Hematopoietic multipotent progenitor cell treated with erythropoietin and hydrocortisone succinate and interleukin-3 and kit ligand, for 4 days (in vitro differentiated cells): ENCODE data around the gene GTF2I.
A peak's percentile ranks its signal among the peaks of the same experiment; 100 is the strongest.
"Not testable (repeated sequence)": the region's sequence is repeated elsewhere in the genome, so short reads cannot be mapped to it uniquely, and the experiment has no call there.

ENCODE experiments used
- DNase-seq: peaks from one replicate; pipeline ENCODE4 v3.0.0-alpha.2; 2015

The GTF2I gene

DNA sequence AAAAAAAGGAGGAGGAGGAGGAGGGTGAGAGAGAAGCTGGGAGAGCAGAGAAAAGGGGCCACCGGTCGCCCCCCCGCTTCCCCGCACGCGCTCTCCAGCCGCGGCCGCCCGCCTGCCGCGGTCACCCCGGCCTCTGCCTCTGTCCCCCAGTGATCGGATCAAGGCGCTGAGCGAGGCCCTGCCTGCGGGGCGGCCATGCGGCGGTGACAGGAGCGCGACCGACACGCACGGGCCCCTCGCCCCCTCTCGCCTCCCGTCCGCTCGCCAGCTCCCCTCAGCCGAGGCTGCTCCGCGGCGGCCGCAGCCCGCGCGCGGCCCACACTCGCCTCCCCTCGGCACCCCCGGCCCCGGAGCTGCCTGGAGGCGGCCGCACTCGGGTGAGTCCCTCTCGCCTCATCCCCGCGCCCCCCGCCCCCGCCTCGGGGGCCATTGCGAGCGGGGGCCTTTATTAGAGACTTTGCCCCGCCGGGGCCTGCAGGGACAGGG lies at the start of gene GTF2I:
GTF2I (plus strand) TSS at position 27 of the 486 bp plus-strand sequence. CDS start 31,411 bp downstream, outside the sequence.
- no peak for DNase-seq

DNA sequence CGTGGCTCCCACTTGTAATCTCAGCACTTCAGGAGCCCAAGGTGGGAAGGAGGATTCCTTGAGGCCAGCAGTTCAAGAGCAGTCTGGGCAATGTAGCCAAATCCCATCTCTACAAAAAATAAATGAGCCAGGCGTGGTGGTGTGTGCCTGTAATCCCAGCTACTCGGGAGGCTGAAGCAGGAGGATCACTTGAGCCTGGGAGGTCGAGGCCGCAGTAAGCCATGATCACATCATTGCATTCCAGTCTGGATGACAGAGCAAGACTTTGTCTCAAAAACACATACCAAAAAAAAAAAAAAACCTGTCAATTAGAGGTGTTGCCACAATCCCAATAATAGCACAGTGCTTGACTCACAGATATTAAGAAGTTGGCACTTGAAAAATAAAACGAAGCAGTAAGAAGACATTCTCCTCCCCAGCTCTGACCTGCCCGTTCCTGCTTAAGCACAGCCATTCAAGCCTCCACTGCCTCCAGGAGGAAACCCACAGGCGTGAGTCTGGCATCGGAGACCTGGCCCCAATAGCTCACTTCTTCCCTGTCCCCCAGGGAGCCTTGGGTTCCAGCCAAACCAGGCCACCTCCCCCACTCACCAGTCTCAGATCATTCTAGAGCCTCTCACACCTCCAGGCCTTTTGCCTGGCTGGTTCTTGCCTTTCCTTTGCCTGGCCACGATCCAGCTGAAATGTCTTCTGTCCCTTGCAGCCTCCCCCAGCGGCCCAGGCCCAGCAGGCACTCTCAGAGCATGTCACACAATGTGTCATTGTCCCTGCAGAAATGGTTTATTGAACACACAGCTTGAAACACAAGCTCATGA lies 45.3 kb upstream of the GTF2I start:
- peak; percentile 29 for DNase-seq

DNA sequence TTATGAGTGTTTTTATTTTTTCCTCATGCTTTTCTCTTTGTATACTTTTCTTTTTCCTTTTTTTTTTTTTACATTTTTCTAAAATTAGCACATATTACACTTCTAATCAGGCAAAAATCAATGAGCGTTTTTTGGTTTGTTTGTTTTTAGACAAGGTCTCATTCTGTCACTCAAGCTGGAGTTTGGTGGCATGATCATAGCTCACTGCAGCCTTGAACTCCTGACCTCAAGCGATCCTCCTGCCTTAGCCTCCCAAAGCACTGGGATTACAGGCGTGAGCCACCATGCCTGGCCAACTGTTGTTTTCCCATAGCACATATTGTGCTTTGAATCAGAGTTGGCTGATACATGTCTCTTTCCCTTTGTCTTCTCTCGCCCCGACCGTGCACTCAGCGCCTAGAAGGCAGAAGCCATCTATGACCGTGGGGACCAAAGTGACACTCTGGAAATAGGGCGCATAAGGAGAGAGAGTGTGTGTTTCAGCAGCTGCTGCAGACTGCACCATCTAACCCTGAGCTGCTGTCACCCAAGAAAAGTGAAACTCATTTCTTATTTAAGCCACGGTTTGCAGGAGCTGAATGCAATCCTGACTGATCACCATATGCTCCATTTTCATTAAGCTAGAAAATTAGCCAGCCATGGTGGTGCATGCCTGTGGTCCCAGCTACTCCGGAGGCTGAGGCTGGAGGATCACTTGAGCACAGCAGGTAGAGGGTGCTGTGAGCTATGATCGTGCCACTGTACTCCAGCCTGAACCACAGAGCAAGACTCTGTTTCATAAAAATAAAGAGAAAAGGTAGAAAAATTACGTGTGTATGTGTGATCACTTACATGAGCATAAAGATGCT lies 41.4 kb upstream of the GTF2I start:
- DNase-seq, result no peak

DNA sequence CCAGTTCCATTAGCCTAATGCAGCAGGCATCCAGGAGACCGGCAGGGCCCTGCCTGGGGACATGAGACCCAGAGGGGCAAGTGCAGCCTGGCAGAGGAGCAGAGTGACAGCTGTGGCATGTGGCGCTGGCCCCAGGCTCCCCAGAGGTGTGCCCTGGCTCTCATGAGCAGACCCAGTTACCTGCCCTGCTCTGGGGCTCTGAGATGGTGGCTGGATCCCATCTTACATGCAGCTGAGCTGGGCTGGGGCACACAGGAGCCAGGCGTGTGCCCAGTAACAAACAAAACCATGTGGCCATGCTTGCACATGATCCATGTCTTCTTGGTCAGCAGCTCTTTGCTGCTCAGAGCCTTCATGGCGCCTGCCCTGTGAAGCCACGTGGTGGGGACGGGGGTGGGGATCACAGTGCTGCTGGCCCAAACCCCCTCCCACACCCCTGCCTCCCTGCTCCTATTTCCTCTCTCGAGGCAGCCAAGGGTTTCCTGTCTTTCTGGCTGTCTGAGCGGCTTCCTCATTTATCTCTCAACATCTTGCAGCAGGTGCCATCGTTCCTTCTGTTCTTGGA lies 40.3 kb upstream of the GTF2I start:
- DNase-seq, result peak; percentile 71

DNA sequence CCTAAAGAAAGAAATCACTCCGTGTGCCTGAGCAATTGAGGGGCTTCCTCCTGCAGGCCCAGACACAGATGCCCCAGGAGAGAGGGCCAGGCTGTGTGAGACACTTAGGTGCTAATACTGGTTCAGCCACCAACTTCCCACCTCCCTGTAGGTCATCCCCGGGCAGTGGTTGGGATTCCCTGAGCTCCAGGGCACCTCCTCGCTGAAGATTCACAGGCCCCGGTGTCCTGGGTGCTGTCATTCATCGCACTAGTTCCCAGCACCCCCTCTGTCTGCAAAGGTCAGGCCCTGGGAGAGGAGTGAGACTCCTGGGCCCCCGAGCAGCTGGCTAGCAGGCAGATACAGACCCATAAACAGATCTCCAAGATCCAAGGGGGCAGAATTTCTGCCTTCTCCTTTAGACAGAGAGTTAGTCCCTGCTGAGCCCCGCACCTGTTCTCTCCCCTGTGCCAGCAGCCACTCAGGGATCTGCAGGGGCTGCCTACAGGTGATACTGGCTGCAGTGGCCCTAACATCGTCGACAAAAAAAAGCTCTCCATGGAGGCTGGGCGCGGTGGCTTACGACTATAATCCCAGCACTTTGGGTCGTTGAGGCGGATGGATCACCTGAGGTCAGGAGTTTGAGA lies 38.2 kb upstream of the GTF2I start:
- no peak for DNase-seq

DNA sequence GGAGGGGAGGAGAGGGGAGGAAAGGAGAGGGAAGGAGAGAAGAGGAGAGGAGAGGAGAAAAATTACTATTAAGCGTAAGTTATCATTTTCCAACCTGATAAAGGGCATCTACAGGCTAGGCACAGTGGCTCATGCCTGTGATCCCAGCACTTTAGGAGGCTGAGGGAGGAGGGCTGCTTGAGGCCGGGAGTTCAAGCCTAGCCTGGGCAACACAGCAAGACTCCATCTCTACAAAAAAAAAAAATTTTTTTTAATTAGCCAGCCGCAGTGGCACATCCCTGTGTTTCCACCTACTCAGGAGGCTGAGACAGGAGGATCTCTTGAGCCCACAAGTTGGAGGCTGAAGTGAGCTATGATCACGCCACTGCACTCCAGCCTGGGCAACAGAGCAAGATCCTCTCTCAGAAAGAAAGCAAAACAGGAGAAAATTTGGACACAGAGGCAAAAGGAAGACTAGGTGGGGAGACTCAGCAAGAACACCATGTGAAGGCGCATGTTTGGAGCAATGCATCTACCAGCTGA lies 35.2 kb upstream of the GTF2I start:
- no peak for DNase-seq

DNA sequence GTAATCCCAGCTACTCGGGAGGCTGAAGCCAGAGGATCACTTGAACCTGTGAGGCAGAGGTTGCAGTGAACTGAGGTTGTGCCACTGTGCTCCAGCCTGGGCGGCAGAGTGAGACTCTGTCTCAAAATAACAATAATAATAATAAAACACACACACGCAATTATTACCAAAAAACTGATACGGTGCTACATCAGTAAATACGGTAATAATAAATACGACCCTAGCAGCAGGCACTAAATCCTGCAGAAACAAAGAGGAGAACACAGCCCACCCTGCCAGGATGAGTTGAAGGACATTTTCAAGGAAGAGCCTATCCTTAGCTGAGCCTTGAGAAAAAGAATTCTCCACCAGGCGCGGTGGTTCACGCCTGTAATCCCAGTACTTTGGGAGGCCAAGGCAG lies 34.4 kb upstream of the GTF2I start:
- DNase-seq, result no peak

DNA sequence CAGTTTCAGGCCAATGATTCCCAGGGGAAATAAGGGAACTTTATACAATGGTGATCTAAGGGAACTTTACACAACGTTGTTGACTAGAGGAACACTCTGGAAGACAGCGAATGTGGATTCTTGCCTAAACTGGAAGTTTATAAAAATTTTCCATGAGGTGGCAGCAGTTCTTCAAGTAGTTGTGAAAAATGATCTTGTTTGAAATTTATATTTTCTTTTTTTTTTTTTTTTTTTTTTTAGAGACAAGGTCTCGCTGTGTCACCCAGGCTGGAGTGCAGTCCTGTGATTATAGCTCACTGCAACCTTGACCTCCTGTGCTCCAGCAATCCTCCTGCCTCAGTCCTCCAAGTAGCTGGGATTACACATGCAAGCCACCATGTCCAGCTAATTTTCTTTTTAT lies 32.1 kb upstream of the GTF2I start:
- DNase-seq, result peak; percentile 73

DNA sequence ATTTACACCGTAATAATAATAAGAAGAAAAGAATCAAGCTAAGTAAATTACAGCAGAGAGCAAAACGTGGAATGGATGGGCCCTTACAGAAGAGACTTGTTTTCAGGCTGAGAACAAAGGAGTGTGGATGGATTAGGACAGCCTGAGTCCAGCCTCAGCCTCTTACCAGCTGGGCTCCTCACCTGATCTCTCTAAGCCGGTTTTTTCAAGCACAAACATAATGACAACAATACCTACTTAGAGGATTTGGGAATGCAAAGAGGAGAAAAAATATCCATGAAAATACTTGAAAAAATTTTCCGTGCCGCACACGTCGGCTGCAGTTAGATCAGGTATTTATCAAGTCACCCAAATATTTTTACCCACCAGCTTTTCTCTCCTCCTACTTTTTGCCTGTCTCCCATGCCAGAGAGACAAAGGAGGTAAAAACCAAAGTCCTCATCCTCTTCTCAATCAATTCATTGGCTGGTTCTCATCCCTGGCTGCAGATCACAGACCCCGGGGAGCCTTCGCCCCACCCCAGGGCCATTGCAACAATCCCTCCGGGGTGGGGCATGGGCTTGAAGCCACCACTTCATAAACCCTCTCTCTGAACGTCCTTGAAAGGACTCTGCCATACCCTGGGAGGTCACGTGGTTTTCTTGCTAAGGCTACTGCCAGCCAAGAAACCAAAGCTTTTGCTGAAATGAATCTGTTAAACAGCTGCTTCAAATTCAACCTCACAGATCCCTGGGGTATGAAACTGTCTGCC lies 29.7 kb upstream of the GTF2I start:
- no peak for DNase-seq

DNA sequence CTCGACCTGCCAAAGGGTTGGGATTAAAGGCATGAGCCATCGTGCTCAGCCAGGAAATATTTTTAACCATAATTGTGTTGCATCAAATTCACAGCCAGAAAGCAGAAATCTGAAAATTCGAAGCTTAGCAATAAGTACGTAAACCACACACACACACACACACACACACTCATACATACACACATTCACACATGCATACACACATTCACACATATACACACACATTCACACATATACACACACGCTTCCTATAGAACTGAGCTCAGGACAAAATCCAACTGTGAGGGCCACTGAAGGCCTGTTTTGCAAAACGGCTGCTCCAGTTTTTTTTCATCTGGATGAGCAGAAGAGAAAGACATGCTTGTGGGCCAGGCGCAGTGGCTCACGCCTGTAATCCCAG lies 25.0 kb upstream of the GTF2I start:
- no peak for DNase-seq

DNA sequence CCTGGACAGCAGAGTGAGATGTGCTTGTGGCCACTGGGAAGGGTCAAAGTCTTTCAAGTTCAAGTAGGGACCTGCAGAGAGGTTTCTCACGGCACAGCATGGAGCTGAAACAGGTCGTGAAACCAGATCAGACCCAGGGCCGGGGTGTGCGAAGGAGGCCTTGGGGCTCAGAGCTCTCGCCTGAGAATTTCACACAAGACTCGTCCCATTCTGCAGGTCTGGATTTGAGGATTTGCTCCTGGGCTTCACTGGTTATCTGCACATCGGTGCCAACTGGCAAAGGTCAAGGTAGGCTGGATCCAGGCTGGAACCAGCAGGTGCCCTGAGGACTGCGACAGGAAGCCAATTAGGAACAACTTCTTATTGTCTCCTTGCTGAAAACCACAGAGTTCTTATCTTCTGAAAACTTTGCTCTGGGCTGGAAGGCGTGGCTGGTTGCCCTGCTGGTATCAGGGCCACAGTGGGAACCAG lies 24.0 kb upstream of the GTF2I start:
- DNase-seq, result peak; percentile 91

DNA sequence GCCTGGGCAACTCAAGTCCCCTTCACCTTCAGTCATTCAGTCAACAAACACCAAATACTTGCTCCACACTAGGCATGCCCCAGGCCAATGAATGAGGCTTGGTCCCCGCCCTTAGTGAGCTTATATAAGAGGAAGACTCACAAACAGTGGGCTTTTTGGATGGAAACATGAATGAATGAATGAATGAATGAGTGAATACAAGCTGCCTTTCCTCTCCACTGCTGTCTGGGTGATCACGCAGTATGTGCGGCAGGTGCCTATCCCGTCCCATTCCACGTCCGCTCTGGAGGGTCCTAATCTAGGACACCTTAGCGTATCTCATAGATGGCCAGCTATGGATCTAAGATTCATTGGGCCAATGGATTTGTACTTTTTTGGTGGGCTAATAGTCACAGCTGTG lies 19.8 kb upstream of the GTF2I start:
- no peak for DNase-seq

DNA sequence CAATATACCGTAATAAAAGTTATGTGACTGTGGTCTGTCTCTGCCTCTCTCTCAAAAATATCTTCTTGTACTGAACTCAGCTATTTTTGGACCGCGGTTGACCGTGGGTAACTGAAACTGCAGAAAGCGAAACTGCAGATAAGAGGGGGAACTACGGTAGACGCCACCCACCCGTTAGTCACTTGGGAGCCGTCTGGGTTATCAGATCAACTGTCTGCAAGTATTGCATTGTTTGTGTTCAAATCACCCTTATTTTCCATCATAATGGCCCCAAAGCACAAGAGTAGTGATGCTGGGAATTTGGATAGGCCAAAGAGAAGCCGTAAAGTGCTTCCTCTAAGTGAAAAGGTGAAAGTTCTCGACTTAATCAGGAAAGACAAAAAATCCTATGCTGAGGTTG lies 7.5 kb upstream of the GTF2I start:
- peak; percentile 91 for DNase-seq

DNA sequence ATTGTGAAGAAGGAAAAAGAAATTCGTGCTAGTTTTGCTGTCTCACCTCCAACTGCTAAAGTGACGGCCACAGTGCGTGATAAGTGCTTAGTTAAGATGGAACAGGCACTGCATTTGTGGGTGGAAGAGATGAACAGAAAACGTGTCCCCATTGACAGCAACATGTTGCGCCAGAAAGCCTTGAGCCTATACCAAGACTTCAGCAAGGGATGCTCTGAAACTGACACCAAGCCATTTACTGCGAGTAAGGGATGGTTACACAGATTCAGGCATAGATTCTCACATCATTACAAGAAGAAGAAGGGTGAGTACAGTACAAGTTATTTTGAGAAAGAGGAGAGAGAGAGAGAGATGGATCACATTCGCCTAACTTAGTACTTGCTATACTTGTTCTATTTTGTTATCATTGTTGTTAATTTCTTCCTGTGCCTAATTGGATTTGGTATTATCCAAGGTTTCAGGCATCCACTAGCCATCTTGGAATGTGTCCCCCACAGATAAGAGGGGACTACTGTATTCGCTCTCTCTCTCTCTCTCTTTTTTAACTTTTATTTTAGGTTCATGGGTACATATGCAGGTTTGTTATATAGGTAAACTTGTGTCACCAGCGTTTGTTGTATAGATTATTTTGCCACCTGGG lies 6.9 kb upstream of the GTF2I start:
- DNase-seq, result peak; percentile 52

DNA sequence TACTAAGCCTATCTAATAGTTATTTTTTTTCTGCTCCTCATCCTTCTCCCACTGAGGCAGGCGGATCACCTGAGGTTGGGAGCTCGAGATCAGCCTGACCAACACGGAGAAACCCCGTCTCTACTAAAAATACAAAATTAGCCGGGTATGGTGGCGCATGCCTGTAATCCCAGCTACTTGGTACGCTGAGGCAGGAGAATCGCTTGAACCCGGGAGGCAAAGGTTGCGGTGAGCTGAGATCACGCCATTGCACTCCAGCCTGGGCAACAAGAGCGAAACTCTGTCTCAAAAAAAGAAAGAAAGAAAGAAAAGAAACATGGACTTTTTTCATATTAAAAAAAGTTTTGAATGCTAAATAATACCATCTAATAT lies 6.4 kb upstream of the GTF2I start:
- not testable (repeated sequence) for DNase-seq

DNA sequence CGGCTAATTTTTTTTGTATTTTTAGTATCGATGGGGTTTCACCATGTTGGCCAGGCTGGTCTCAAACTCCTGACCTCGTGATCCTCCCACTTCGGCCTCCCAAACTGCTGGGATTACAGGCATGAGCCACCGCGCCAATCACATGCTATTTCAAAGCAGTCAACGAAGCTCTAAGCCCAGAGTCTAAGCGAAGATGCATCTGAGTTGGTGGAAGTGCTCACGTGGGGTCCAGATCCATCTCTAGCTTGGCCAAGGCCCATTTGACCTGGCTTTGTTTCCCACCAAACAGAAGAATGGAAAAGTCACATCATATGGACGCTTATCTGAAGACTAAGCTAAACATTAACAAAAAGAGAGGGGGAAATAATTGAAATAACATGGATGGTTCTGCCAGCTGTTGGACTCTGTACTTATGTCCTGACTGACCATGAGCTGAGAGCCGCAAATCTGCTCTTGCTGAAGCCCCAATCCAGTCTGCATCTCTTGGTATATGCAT lies 3.8 kb upstream of the GTF2I start:
- DNase-seq, result no peak

DNA sequence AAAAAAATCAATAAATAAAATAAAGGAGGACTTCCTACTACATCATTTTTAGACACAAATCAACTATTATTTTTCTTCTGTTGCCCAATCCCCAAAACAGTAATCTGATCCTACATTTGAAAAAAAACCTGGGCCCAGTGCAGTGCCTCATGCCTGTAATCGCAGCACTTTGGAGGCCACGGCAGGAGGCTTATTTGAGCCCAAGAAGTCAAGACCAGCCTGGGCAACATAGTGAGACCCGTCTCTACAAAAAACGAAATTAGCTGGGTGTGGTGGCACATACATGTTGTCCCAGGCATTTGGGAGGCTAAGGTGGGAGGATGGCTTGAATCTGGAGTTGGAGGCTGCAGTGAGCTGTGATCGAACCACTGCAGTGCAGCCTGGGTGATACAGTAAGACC lies 2.7 kb upstream of the GTF2I start:
- no peak for DNase-seq

DNA sequence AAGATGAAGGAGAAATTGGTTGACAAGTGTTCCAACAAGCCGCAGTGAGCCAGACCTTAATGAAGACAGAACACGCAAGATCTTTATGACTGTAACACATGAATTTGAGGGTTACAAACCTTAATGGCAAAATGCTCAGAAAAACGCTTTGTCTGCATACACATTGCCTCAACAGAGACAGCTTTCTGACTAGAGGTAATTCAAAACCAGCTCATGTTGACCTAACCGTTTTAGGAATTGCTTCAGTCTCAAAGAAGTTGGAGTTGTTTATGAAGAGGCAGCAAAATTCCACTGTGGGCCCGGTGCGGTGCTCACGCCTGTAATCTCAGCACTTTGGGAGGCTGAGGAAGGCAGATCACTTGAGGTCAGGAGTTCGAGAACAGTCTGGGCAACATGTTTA lies 2.2 kb upstream of the GTF2I start:
- no peak for DNase-seq

DNA sequence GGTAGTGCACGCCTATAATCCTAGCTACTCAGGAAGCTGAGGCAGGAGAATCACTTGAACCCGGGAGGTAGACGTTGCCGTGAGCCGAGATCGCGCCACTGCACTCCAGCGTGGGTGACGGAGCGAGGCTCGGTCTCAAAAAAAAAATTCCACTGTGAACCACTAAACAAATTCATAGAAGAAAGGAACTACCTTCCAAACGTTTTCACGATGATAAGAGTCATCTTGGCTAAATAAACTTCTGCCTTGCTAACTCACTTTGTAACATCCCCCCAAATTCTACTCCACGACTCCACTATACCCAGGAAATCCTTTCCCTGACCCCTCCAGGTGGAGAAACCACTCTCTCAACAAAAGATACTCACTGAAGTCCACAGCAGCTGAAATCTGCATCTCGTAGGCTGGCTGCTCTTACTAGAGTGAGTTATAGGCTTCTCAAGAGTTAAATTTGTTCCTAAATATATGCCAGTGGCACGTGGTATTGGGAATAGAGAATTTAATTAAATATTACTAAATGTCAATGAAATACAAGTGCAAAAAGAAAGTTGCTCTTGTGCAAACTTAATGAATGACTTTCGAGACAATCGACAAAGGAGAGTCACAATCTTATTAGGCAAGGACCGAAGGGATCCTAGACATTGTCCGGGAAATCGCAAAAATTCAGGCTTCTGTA lies 1.6 kb upstream of the GTF2I start:
- DNase-seq, result peak; percentile 27

DNA sequence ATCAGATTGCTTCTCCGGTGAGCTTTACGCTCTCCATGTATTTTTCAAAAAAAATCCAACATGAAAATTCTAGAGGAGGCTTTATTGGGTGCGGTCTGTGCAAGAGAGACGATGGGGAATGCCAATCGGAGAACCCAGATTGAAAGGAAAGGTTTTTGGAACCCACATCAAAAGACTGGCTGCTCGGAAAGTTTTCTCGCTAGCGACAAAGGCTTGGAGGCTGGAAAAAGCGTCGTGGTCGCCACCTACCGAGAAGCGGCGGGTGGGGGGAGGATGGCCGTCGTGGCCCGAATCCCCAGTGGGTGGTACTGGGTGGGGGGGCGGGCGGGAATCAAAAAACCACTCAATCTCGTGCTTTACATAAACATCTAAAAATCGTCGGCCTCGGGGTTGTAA lies 1.1 kb upstream of the GTF2I start:
- peak; percentile 75 for DNase-seq
